Dermis microvascular lymphatic vessel endothelial cell (primary cell): ENCODE results near the gene CCDC187. TPM values are rescaled to one million over a fixed set of nuclear protein-coding genes. Genes with fewer than 3 reads are reported as not detected.

ENCODE experiments used
- DNase-seq, 2 donors: peaks; one replicate each; pipeline versions ENCODE4 v3.0.0 to v3.0.0-alpha.2; 2010; ENCODE audit warnings: low read depth in 2 of 2
- total RNA-seq: library from RNA; depleted of rRNA; stranded (reverse); fragments of >200 nt; gene quantifications from 2 replicates; pipeline ENCODE4 v1.2.1, GENCODE V29; 2014

The CCDC187 gene
- total RNA-seq, 1 donor from 2014 or later, result not detected

DNA sequence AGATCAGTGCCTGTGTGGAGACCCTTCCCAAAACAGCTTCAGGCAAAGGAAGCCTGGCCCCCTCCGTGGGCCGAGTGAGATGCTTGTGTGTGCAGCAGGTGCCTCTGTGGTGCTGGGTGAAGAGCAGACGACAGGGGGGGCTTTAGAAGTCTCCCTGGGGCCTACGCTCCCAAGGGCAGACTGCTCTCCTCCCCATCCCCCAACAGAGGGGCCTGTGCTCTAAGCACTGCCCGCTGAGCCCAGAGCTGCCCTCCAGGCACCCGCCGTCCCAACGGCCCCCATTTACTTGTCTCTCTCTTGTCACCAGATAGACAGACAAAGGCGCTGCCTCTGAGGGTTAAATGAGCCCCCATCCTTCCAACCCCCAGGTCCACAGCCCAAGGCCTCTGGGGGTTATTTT is 96.3 kb downstream of the CCDC187 start:
- no peak for DNase-seq

DNA sequence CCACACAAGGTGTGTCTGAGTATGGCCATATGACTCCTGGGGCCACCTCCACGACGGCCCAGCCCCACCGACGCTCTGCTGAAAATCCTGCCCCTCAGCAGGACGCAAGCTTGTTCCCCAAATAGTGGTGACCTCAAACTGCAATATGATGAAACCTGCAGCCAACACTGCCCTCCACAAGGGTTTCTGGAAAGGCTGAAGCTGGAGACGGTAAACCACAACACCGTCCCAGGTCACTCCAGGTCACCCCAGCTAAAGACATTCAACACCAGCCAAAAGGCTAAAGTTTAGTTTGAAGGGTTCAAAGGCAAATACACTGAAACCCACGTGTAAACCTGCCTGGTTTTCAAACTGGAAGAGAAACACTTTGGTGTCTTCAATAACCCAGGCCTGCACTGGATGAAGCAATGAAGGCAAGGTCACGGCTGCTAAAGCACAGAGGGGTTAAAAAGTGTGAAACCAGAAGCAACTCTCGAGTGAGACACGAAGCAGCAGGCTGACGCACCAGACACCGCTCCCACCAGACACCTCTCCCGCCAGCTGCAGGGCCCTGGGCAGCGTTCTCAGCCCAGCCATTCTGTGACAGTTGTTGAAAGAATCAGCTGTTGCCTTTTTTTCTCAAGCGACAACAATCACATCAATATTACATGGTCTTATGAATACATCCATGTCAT is 97.2 kb downstream of the CCDC187 start:
- DNase-seq, result no peak

DNA sequence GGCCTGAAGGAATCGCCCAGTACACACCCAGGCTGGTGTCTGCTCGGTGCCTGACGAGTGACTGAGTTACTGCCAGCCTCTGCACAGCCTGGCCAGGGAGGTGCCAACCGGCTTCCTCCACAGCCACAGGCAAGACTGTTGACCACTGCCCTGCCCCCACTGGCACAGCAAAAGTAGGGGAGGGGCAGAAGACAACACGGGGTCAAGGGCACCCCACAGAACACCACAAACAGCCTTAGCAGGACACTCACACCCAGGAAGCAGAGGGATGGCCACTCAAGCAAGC is 98.2 kb downstream of the CCDC187 start:
- DNase-seq, result no peak

DNA sequence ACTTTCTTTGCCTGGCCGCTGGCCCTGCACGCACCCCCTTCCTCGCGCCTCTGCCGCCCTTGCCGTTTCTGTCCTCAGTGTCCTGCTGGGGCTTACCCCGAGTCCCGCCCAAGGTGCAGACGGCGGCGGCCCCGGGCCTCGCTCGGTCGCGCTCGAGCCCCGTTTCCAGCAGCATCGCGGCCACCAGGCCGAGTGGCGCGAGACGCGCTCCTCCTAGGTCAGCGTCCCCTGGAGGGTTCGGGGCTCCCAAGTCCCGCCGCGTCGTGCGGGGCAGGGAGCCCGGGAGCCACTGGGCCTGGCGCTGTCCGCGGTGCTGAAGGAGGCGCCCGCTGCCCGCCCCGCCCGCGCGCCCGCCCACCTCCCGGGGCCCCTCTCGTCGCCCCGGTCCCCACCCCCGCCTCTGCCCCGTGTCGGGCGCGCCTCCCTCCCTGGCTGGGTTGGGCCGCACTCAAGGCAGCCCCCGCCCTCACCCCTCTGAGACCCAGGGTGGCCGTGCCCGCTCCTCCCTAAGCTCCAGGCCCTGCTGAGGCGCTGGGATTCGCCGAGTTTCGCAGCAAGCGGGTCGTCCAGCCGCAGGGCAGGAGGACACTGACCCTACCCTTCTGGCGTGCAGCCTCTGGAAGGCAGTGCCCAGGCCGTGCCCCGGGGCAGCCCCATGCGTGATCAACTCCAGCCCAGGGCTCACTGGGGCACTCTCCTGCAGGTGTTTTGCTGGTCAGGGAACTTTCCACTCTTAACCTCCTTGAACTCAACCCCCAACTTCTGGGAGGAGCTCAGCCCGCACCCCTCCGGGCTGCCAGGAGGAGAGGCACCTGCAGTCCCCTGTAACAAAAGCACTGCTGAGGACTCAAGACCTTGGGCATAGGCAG is 98.8 kb downstream of the CCDC187 start, which contains the start of gene LHX3:
LHX3 (minus strand) TSS at position 291 of the 869 bp plus-strand sequence; CDS start at position 175, 116 bp downstream.
- DNase-seq, result peak in 1 of 2 donors; percentile 41

DNA sequence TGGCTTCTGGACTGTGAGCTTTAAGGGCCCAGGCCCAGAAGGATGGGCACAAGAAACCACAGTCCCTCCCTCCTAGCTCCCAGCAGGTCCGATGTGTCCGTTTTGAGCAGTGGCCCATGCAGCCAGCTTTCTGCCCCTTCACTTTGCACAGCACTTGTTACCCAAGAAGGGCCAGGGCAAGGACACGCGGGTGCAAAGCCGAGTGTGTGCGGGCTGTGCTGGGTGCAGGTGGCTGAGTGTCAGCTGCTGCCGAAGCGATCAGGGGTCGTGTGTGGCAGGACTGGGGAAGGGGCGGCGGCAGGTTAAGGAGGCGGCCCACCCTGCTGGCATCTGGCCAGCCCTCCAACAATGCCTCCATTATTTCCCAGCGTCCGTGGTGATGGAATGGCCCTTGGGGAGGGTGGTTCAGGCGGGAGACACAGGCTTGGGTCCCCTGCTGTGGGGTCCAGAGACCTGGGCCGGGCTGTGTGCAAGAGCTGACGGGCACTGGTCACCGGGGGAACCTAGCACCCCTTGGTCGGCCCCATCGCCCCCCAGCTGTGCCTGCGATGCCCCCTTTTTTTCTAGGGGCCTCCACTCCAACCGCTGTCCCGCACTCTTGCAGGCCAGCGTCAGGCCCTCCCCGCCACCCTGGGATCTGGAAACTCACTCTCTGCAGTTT is 99.6 kb downstream of the CCDC187 start:
- DNase-seq, result no peak

DNA sequence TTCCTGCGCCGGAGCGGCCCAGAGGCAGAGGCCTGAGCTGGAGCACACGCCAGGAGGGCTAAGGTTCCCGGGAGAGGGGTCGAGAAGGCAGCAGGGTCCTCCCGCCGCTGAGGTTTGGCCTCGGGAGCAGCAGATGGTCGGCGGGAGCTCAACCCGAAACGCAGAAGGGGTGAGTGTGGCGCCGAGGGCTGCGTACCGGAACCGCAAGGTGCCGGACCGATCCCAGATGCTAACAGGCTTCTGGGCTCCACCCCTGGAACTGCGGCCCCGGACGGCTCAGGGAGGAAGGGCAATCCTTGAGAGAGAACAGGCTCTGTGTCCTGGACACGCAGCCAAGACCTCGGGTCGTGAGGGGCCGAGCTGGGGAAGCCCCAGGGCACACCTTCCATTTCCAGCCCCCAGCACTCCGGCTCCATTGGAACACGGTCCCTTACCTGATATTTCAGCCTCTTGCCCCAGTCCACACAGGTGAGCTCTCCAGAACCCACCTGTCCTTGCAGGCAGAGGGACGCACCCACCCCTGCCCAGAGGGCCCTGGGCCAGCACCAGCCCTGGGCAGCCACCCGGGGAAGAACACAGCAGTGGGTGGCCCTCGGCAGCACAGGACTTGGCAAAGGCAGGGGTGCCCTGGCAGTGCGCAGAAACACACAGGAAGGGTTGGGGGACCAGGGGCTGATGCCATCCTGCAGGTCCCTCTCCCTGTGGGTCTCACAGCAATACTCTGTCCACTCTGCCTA is 100.3 kb downstream of the CCDC187 start:
- DNase-seq, result no peak

DNA sequence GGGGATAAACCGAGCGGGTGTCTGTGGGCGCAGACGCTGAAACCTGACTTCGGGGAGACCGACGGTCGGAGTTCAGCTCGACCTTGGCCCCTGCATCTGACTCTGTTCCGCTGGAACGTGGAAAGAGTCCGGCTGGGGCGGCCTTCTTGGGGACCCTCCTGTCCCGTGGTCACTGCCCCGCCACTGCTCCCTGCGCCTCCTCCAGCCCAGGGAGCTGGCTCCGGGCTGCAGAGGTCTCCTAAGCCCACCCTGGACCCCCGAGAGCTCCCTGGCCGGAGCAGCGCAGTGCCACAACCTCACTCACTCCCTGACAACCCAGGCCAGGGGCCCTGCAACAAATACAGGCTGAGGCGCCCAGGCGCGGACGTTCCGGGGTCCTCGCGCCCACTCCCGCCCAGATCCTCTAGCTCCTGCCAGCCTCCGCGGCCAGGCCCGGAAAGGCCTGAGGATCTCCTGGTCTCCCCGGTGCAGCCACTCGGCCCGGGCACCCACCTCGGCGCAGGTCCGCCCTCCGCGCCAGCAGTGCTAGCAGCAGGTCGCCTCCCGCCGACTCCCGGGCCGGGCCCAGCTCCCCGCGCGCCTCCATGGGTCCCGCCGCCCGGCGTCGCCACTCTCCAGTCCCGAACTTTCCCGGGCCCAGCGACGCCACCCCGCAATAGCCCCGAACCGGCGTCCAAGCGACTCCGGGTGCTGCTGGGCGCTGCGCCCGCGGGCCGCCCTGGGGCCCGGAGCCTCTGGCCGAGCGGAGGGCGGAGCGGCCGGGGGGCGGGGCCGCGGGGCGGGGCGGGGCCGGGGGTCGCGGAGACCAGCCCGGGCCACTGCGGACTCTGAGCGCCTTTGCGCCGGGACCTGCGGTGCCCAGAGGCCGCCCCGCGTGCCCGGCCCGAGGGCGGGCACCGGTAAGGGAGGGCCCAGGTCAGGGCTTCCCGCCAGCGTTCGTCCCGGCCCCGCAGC is 101.2 kb downstream of the CCDC187 start:
- DNase-seq, result no peak

DNA sequence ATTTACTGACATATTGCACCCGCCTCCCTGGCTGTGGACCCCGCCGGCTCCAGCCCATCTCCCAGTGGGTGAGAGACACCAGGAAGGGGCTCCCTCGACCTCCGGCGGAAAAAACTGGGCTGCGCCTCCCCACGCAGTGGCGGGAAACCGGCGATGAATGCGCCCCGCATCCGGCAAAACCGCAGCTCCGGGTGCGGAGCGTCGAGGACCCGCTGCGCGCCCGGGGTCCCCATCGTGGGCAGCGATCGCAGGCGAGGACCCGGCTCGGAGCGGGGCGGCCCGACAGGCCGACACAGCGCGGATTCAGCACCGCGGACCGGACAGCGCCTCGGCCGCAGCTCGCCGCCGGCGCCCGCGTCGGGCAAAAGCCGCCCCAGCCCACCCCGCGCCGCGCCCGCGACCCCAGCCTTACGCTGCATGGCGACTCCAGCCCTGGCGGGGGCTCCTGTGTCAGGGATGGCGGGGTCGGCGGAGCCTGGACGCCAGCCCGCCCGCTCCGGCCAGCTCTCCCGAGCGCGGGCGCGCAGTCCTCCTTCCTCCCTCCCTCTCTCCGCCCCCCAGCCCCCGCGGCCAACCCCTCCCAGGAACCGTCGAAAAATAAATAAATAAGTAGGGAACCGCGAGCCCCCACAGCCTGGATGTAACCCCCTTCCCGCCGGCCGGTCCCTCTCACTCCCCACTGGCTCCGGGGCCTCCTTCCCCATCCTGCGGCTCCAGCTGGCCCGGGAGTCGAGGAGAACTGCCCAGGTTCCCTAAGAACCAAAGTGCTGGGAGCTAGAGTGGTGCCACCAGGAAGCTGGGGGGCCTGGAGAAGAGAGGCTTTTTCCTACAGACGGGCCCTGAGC is 102.1 kb downstream of the CCDC187 start:
- DNase-seq, result peak in 1 of 2 donors; percentile 39

DNA sequence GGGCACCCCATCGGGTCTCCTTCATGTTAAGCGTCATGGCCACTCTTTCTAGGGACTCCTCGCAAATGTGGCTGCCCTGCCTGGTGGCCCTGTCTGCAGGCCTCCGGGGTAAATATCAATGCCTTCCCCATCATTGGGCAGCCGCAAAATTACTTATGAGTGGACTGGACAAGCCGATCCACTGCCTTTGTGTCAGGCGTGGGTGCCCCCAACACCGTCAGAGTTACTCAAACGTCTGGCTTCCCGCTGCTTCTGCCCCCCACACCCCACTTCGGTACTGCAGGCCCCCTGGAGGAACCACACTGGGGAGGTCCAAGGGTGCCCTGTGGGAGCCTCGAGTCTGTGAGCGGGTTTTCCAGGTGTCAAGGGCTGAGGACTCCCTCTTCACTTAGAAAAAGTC is 102.7 kb downstream of the CCDC187 start:
- DNase-seq, result no peak

DNA sequence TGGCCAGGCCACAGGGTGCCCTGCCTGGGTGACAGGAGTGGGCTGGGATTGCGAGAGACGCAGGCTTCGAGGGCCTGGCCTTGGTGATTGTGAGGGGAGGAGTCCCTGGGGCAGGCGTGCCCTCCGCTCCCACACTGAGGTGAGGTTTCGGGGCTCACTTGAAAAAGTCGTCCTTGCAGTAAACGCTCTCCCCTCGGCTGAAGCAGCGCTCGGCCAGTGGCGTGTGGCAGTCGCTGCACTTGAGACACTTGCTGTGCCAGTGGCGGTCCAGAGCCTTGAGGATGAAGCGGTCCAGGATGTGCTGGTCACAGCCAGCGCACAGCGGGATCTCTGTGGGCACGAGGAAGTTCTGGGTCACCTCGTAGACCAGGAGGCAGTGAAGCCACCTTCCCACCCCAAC is 103.5 kb downstream of the CCDC187 start:
- DNase-seq, result no peak

Other genes with a start within 250 kb of the CCDC187 start
- 12.2 and 16.2 TPM in 2 replicates for gene NACC2, start 208.8 kb downstream of the CCDC187 start, total RNA-seq
- gene TMEM250, start 185.2 kb downstream of the CCDC187 start, total RNA-seq, result 40.2 and 57.1 TPM in 2 replicates
- not detected in 2 replicates for gene LHX3, start 99.0 kb downstream of the CCDC187 start, total RNA-seq
- 5.1 and 6.4 TPM in 2 replicates for gene QSOX2, start 58.3 kb downstream of the CCDC187 start, total RNA-seq
- 16.2 and 28.2 TPM in 2 replicates for gene GPSM1, start 23.4 kb upstream of the CCDC187 start, total RNA-seq
- gene DNLZ, start 59.6 kb upstream of the CCDC187 start, total RNA-seq, result 12.5 and 15.0 TPM in 2 replicates
- gene CARD9, start 69.6 kb upstream of the CCDC187 start, total RNA-seq, result 0.13 and 0.26 TPM in 2 replicates
- gene SNAPC4, start 96.1 kb upstream of the CCDC187 start, total RNA-seq, result 3.5 and 5.6 TPM in 2 replicates
- gene ENTR1, start 106.5 kb upstream of the CCDC187 start, total RNA-seq, result 19.9 and 22.9 TPM in 2 replicates
- 36.8 and 42.4 TPM in 2 replicates for gene PMPCA, start 106.6 kb upstream of the CCDC187 start, total RNA-seq
- 3.2 and 6.4 TPM in 2 replicates for gene INPP5E, start 135.8 kb upstream of the CCDC187 start, total RNA-seq
- gene SEC16A, start 178.9 kb upstream of the CCDC187 start, total RNA-seq, result 12.1 and 25.0 TPM in 2 replicates
- 70.2 and 159 TPM in 2 replicates for gene NOTCH1, start 242.0 kb upstream of the CCDC187 start, total RNA-seq